GM12872 (cell line): Measurements from ENCODE around the gene PLA2G4D.

ENCODE experiments used
- TF ChIP-seq, protein P1 (sequence below): IDR thresholded peaks from 3 replicates; pipeline ENCODE4 v1.5.1; 2011; ENCODE audit warnings: low read depth, mild to moderate bottlenecking, low read length, moderate library complexity; ENCODE audit not compliant: insufficient read depth

Gene PLA2G4D

DNA sequence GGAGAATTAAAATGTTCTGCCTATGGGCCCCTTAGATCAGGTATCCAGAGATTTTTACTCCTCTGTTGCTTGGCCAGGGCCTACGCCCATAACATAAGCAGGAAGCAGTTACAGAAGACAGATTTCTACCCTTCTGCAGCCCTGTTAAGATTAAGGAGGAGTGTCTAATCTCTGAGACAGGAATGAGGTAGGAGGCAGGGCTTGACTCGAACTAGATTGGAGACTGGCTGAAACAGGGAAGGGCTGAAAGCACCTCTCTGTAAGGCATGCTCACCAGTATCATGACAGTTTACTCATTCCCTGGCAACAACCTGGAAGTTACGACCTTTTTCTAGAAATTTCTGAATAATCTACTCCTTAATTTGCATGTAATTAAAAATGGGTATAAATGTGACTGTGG, 16.7 kb downstream of the PLA2G4D start:
- TF ChIP-seq, protein P1, sequence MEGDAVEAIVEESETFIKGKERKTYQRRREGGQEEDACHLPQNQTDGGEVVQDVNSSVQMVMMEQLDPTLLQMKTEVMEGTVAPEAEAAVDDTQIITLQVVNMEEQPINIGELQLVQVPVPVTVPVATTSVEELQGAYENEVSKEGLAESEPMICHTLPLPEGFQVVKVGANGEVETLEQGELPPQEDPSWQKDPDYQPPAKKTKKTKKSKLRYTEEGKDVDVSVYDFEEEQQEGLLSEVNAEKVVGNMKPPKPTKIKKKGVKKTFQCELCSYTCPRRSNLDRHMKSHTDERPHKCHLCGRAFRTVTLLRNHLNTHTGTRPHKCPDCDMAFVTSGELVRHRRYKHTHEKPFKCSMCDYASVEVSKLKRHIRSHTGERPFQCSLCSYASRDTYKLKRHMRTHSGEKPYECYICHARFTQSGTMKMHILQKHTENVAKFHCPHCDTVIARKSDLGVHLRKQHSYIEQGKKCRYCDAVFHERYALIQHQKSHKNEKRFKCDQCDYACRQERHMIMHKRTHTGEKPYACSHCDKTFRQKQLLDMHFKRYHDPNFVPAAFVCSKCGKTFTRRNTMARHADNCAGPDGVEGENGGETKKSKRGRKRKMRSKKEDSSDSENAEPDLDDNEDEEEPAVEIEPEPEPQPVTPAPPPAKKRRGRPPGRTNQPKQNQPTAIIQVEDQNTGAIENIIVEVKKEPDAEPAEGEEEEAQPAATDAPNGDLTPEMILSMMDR, result no peak

DNA sequence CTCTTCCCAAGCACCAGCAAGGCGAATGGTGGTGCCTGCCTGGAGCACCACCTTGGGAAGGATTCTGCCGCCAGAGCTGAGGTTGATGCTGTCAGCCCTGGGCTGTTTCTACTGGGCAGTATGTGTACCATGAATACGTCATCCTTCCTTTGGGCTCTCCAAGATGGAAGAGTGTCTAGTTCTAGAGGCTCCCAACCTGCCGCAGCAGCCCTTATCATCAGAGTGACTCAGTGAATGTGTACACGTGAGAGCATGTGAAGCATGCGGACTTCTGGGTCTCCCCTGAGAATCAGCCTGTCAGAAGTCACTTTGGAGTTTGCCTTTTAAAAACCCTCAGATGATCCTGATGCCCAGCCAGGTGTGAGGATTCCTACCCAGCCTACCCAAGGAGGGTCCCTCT, 20.9 kb downstream of the PLA2G4D start:
- TF ChIP-seq, protein P1, result no peak

GRCh38 chr15:42072141-42072685, 22.1 kb downstream of the PLA2G4D start:
- TF ChIP-seq, protein P1, result no peak

- TF ChIP-seq, protein P1, result no peak
These were observed 22.6 kb downstream of the PLA2G4D start for GRCh38 chr15:42071717-42072116.

GRCh38 chr15:42070976-42071350, 23.4 kb downstream of the PLA2G4D start:
- TF ChIP-seq, protein P1, result no peak

DNA sequence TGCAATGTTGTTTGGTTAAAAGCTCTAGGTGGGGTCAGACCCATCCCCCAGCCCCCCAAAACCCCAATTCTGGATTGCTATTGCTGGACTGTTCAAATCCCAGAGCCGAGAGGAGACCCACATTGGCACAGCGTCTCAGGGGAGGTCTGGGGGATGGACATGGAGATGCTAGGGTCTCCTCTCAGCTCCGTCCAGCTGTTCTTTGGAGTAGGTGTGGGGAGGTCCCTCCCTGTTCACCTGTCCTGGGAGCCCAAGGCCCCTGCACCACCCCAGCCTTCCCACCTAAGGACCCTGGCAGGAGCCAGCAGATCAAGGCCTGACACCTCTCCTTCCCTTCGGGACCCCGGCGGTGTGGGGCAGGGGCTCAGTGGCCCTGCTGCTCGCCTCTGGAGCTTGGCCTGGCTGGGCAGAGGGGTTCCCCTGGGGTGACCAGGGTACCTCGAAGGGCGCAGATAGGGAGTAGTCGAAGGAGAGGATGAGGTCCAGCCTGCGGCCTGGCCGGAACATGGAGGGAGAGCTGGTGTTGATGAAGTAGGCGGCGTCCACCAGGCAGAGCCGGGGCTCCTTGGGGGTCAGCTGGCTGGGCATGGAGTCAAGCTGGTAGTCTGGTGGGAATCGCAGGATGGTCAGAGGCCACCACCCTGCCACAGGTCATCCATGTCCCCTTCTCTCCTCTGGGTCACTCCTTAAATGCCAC, 23.9 kb downstream of the PLA2G4D start:
- TF ChIP-seq, protein P1, result no peak

DNA sequence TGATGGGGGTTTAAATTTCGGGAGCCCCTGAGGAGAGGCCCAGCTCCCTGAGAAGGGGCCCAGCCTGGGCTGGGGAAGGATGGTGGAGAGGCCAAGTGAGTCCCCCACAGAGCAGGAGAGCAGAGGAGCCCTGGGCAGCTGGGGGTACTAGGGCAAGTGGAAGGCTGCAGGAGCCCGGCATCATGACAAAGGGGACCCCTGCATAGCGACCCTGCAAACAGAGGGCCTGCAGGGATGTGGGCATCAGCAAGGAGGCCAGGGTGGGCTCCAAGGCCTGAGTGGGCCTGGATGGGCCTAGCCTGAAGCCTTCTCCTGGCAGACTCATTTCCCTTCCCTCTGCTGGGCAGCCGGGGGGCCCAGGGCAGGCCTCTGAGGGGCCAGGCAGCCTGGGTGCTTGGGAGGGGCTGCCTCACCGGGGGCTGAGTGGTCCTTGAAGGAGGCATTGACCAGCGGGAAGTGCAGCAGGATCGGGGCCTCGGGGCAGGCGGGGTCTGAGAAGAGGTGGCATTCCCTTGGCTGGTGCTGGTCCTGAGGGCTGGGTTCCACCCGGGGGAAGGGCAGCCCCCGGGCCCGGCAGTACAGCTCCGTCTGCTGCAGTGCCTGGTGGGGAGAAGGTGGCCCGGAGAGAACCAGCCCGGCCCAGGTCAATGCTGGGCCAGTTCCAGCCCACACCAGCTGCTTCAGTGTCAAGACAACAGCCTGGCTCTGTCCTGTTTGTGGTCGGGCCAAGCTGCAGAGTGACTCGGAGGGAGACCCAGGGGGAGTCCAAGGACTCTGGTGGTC, 24.7 kb downstream of the PLA2G4D start:
- TF ChIP-seq, protein P1, result no peak
